Hematopoietic multipotent progenitor cell (in vitro differentiated cells): ENCODE data around the gene SCAI. TPM values are rescaled to one million over a fixed set of nuclear protein-coding genes. Genes with fewer than 3 reads are reported as not detected.

ENCODE experiments used
- DNase-seq, 3 donors: peaks; one replicate each; pipeline ENCODE4 v3.0.0-alpha.2; 2011 to 2015; ENCODE audit warnings: low read depth in 2 of 3, low spot score in 2 of 3
- total RNA-seq: library from RNA; depleted of rRNA; stranded (reverse); fragments of >200 nt; gene quantifications from one replicate; pipeline ENCODE4 v1.2.3, GENCODE V29; 2012

SCAI gene
- total RNA-seq, 1 donor, result 25.6 TPM

- no peak for DNase-seq
These were observed 245.5 kb downstream of the SCAI start for GRCh38 chr9:124897570-124898460.

- DNase-seq, result peak; percentile 39 to 83 (median 66)
These were observed 248.6 kb downstream of the SCAI start for GRCh38 chr9:124894741-124895170.

GRCh38 chr9:124894035-124894740 lies 249.1 kb downstream of the SCAI start:
- DNase-seq, result no peak

Other genes starting within 250 kb of the SCAI start
- gene GOLGA1, start 202.4 kb downstream of the SCAI start, total RNA-seq, result 7.5 TPM
- 16.4 TPM for gene PPP6C, start 46.3 kb upstream of the SCAI start, total RNA-seq
- gene RABEPK, start 57.0 kb upstream of the SCAI start, total RNA-seq, result 26.4 TPM
- 153 TPM for gene HSPA5, start 97.8 kb upstream of the SCAI start, total RNA-seq
- 31.8 TPM for gene GAPVD1, start 118.3 kb upstream of the SCAI start, total RNA-seq